ENCODE measurements around the gene OPN1SW.

Gene OPN1SW

DNA sequence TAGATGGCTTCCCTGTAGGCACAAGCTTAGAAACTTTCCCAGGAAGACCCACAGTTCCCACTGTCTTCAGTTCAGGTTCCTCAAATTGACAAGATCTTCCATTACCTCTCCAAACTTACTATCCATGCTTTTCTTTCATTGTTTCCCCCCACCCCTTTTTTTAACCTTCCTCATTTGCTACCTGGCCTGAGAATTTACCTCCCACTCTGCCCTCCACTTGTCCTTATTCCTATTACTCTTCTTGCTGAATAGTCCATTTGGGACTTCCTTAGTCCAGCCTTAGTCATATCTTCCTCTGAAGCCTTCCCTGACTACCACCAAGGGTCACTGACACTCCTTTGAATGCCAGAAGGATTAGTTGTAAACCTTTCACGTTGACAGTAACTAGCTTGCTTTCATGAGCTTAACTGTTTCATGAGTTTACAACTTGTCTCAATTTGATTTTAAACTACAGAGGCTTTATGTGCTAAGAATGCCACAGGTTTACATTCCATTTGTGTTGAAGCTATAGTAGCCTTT is 37.7 kb downstream of the OPN1SW start:
- H3K4me3 ChIP-seq (ENCODE audit: low read depth, low read length), result no peak overlapping the region
- TF ChIP-seq, protein P1, sequence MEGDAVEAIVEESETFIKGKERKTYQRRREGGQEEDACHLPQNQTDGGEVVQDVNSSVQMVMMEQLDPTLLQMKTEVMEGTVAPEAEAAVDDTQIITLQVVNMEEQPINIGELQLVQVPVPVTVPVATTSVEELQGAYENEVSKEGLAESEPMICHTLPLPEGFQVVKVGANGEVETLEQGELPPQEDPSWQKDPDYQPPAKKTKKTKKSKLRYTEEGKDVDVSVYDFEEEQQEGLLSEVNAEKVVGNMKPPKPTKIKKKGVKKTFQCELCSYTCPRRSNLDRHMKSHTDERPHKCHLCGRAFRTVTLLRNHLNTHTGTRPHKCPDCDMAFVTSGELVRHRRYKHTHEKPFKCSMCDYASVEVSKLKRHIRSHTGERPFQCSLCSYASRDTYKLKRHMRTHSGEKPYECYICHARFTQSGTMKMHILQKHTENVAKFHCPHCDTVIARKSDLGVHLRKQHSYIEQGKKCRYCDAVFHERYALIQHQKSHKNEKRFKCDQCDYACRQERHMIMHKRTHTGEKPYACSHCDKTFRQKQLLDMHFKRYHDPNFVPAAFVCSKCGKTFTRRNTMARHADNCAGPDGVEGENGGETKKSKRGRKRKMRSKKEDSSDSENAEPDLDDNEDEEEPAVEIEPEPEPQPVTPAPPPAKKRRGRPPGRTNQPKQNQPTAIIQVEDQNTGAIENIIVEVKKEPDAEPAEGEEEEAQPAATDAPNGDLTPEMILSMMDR (IDR thresholded peaks at IDR 0.05; ENCODE audit: insufficient read depth, low read length, missing control alignments), result no peak
- DNase-seq (ENCODE audit: low read depth, low spot score), result no peak
- ChIA-PET CTCF (interaction anchor here (0.7 to 1.4 kb wide), 7 partner anchors 9 to 263 kb away, joined by 3 to 7 read pairs (median 3); partner anchors contain the start of gene ATP6V1F), POLR2A (interaction anchor here (0.9 to 6.2 kb wide), 6 partner anchors 9 to 98 kb away, joined by 3 to 74 read pairs (median 8); no protein-coding TSS in a partner anchor)

DNA sequence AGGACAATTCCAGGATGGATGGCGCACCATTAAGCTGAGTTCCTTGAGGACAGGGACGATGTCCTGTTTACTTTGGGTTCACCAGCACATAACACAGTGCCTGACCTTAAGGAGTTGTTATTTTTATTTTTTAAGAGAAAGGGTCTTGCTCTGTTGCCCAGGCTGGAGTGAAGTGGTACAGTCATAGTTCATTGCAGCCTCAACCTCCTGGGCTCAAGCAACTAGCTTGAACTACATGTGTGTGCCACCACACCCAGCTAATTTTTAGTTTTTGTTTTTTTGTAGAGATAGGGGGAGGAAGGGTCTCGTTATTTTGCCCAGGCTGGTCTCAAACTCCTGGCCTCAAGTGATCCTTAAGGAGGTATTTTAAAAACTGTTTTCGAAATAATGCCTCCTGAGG is 38.2 kb downstream of the OPN1SW start:
- ChIA-PET CTCF (interaction anchor here (1.3 to 1.4 kb wide), 2 partner anchors 11 to 262 kb away, joined by 3 to 5 read pairs; no protein-coding TSS in a partner anchor), POLR2A (interaction anchor here (2.1 to 5.1 kb wide), 3 partner anchors 9 to 95 kb away, joined by 7 to 39 read pairs (median 9); no protein-coding TSS in a partner anchor)

DNA sequence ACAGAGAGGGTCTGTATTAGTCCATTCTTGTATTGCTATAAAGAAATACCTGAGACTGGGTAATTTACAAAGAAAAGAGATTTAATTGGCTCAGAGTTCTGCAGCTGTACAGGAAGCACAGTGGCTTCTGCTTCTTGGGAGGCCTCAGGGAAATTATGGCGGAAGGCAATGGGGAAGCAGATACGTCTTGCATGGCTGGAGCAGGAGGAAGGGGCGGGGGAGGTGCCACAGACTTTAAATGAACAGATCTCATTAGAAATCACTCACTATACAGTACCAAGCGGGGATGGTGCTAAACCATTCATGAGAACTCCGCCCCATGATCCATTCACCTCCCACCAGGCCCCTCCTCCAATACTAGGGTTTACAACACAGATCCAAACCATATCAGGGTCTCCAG is 40.2 kb downstream of the OPN1SW start:
- ChIA-PET CTCF (interaction anchor here (1.2 kb wide), 1 partner anchor 9 kb away, joined by 3 read pairs; no protein-coding TSS in a partner anchor), POLR2A (no interaction called here)
- TF ChIP-seq, protein P1 (IDR thresholded peaks at IDR 0.05; ENCODE audit: insufficient read depth, low read length, missing control alignments), result no peak
- no peak for DNase-seq (ENCODE audit: low read depth, low spot score)
- H3K4me3 ChIP-seq (ENCODE audit: low read depth, low read length), result no peak overlapping the region

More for the DNA sequence above, 38.2 kb downstream of the OPN1SW start:
- TF ChIP-seq, protein P1 (IDR thresholded peaks at IDR 0.05; ENCODE audit: insufficient read depth, low read length, missing control alignments), result no peak
- no peak overlapping the region for H3K4me3 ChIP-seq (ENCODE audit: low read depth, low read length)
- no peak for DNase-seq (ENCODE audit: low read depth, low spot score)

DNA sequence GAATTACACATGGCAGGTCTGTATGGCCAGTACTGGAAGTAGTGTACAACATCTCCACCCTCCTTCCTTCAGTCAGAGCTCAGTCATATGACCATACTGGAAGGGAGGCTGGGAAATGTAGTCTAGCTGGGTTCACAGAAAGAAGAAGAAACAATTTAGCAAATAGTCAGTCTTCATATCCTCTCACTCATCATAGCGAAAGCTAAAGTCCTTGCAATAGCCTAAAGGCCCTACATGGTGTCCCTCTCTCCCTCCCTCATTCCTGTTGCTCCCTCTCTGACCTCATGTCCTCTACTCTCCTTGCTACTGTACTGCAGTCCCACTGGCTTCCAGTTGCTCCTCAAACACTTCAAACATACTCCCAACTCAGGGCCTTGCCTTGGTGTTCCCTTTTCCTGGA is 40.7 kb downstream of the OPN1SW start:
- no peak overlapping the region for H3K4me3 ChIP-seq (ENCODE audit: low read depth, low read length)
- ChIA-PET CTCF (no interaction called here), POLR2A (no interaction called here)
- DNase-seq (ENCODE audit: low read depth, low spot score), result no peak
- TF ChIP-seq, protein P1 (IDR thresholded peaks at IDR 0.05; ENCODE audit: insufficient read depth, low read length, missing control alignments), result no peak

DNA sequence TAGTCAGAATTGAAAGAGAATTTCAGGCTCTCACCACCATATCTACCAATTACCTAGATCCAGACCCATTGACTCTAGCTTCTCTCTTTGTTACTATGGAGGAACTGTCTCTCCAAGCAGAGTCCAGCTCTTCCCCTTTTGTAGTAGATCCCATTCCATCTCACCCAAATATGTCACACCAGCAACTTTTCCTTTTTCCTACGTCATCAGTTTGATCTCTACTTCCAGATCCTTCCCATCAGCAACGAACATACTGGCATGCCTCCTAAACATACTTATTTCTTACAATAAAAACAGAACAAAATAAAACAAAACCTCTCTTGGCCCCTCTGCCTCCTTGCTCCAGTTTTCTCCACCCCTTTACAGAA is 42.3 kb downstream of the OPN1SW start:
- no peak overlapping the region for H3K4me3 ChIP-seq (ENCODE audit: low read depth, low read length)
- POLR2A ChIA-PET, result no interaction called here
- CTCF ChIA-PET, result no interaction called here
- TF ChIP-seq, protein P1 (IDR thresholded peaks at IDR 0.05; ENCODE audit: insufficient read depth, low read length, missing control alignments), result no peak
- no peak for DNase-seq (ENCODE audit: low read depth, low spot score)

DNA sequence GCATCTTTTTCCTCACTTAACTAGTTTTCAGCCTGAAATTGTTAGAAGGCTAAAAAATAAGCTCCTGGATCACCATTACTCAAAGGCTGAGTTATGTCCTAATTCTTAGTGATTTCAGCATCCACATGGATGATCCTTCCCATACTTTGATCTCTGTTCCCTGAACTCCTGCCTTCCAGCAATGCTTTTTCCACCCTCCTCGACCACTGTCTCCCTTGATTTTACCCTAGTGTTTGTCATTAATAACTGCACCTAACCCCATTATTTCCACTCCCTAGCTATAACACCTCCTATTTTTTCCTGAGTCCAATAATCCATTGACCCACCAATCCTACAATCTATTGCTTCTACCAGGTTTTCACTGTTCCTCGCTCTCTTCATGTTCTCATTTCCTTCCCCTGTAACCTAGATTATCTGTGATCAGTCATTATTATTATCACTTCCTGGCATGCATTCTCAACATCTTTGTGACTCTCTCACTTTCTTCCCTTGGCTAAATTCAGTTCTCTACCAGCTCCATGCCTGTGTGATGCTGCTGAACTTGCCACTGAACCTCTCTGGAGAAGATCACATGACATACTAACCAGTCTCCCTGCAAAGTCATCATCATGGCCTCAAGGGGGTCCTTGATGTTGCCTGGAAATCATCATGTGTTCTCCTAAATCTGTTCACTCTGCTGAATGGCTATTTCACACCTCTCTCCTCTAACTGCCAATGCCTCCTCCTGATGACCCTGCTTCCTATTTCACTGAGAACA is 42.9 kb downstream of the OPN1SW start:
- ChIA-PET POLR2A (interaction anchor here (0.5 to 0.6 kb wide), 2 partner anchors 66 to 80 kb away, joined by 3 to 5 read pairs; no protein-coding TSS in a partner anchor), CTCF (no interaction called here)
- no peak for DNase-seq (ENCODE audit: low read depth, low spot score)
- TF ChIP-seq, protein P1 (IDR thresholded peaks at IDR 0.05; ENCODE audit: insufficient read depth, low read length, missing control alignments), result no peak
- no peak overlapping the region for H3K4me3 ChIP-seq (ENCODE audit: low read depth, low read length)

Data from AG04449 (cell line).